ENCODE data around the gene SERPINA5. TPM values are rescaled to one million over a fixed set of nuclear protein-coding genes. Genes with fewer than 3 reads are reported as not detected.
A peak's percentile ranks its signal among the peaks of the same experiment; 100 is the strongest.

Gene SERPINA5
- total RNA-seq, 8 experiments from 2014 or later = 0.50 to 6.5 (median 1.6) TPM; not detected in 2

GRCh38 chr14:94560751-94561655 is 20.2 kb upstream of the SERPINA5 start, which contains the start of gene SERPINA4:
Gene SERPINA4 (plus strand): TSS chr14:94561442. CDS start chr14:94563483, 2,041 bp downstream.
- in situ Hi-C loops (cut with MboI; ENCODE audit: low pct_unique_long_range_greater_than_20kb in 2 of 9, low sequenced_read_pairs in 9 of 9, unreplicated experiment in 9 of 9) = no loop called here
- Histone ChIP-seq H3K4me3 (no peak within 1 kb of the TSS), H3K27ac (no peak within 1 kb of the TSS), H3K4me1 (replicated peaks in 1 of 2) (no peaks in the 10 kb centered on the region)
- 20 to 90% (median 43%) methylated on average over 1 to 7 of the region's 11 CpGs; no CpG with 5 or more reads in 3 of the 10 experiments for WGBS, 10 experiments
- ATAC-seq (replicated peaks in 6 of 8) = no peak

- no peak for ATAC-seq (replicated peaks in 6 of 8)
- in situ Hi-C loops (cut with MboI; ENCODE audit: low pct_unique_long_range_greater_than_20kb in 2 of 9, low sequenced_read_pairs in 9 of 9, unreplicated experiment in 9 of 9) = no loop called here
- 47 to 100% (median 70%) methylated on average over 1 to 5 of the region's 7 CpGs; no CpG with 5 or more reads in 5 of the 10 experiments for WGBS, 10 experiments
These were observed 19.6 kb upstream of the SERPINA5 start for GRCh38 chr14:94561656-94562010.

GRCh38 chr14:94562022-94562421 is 19.2 kb upstream of the SERPINA5 start:
- ATAC-seq (replicated peaks in 6 of 8) = no peak
- no peak overlapping the region for H3K4me3 ChIP-seq
- 41 to 100% (median 53%) methylated on average over 1 to 5 of the region's 5 CpGs; no CpG with 5 or more reads in 3 of the 10 experiments for WGBS, 10 experiments
- in situ Hi-C loops (cut with MboI; ENCODE audit: low pct_unique_long_range_greater_than_20kb in 2 of 9, low sequenced_read_pairs in 9 of 9, unreplicated experiment in 9 of 9) = no loop called here
- no peaks in the 10 kb centered on the region for H3K4me1 ChIP-seq (replicated peaks in 1 of 2)
- no peak overlapping the region for H3K27ac ChIP-seq

More at GRCh38 chr14:94561656-94562010, 19.6 kb upstream of the SERPINA5 start:
- Histone ChIP-seq H3K27ac (no peak overlapping the region), H3K4me3 (no peak overlapping the region), H3K4me1 (replicated peaks in 1 of 2) (no peaks in the 10 kb centered on the region)

GRCh38 chr14:94562941-94563883 is 18.0 kb upstream of the SERPINA5 start:
- in situ Hi-C loops (cut with MboI; ENCODE audit: low pct_unique_long_range_greater_than_20kb in 2 of 9, low sequenced_read_pairs in 9 of 9, unreplicated experiment in 9 of 9) = no loop called here
- no peak for ATAC-seq (replicated peaks in 6 of 8)
- 20 to 100% (median 73%) methylated on average over 1 to 8 of the region's 16 CpGs; no CpG with 5 or more reads in 4 of the 10 experiments for WGBS, 10 experiments

GRCh38 chr14:94564381-94564780 is 16.8 kb upstream of the SERPINA5 start:
- in situ Hi-C loops (cut with MboI; ENCODE audit: low pct_unique_long_range_greater_than_20kb in 2 of 9, low sequenced_read_pairs in 9 of 9, unreplicated experiment in 9 of 9) = no loop called here
- Histone ChIP-seq H3K27ac (no peak overlapping the region), H3K4me1 (replicated peaks in 1 of 2) (no peaks in the 10 kb centered on the region), H3K4me3 (no peak overlapping the region)
- no peak for ATAC-seq (replicated peaks in 6 of 8)

More at GRCh38 chr14:94562941-94563883, 18.0 kb upstream of the SERPINA5 start:
- no peak overlapping the region for H3K27ac ChIP-seq
- no peaks in the 10 kb centered on the region for H3K4me1 ChIP-seq (replicated peaks in 1 of 2)
- H3K4me3 ChIP-seq = no peak overlapping the region

DNA sequence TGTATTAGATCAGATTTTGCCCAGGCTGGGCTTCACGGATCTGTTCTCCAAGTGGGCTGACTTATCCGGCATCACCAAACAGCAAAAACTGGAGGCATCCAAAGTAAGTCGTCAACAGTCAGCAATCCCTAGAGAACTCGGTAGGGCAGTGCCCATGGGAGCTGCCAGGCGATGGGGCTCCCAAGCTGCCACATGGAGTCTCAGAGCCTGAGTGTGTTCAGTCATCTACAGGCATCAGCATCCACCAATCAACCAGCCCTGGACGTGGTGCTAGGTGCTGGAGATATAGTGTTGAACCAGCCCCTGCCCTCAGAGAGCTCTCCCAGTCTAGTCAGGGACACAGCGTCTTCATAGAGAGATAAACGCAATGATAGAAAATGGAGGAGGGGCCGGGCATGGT is 13.0 kb upstream of the SERPINA5 start:
- 48 to 92% (median 81%) methylated on average over 2 to 9 of the region's 9 CpGs; no CpG with 5 or more reads in 5 of the 10 experiments for WGBS, 10 experiments
- ATAC-seq (replicated peaks in 6 of 8) = no peak
- in situ Hi-C loops (cut with MboI; ENCODE audit: low pct_unique_long_range_greater_than_20kb in 2 of 9, low sequenced_read_pairs in 9 of 9, unreplicated experiment in 9 of 9) = no loop called here
- no peak overlapping the region for H3K27ac ChIP-seq
- no peak overlapping the region for H3K4me3 ChIP-seq
- H3K4me1 ChIP-seq (replicated peaks in 1 of 2) = no peaks in the 10 kb centered on the region

GRCh38 chr14:94569381-94570001 is 11.7 kb upstream of the SERPINA5 start:
- peaks cover 11 to 12% of the 10 kb centered on the region in 2 donors for H3K4me1 ChIP-seq (replicated peaks in 1 of 2)
- no peak for ATAC-seq (replicated peaks in 6 of 8)
- no peak overlapping the region for H3K27ac ChIP-seq
- 40 to 100% (median 88%) methylated on average over 1 to 8 of the region's 20 CpGs; no CpG with 5 or more reads in 3 of the 10 experiments for WGBS, 10 experiments
- no peak overlapping the region for H3K4me3 ChIP-seq
- in situ Hi-C loops (cut with MboI; ENCODE audit: low pct_unique_long_range_greater_than_20kb in 2 of 9, low sequenced_read_pairs in 9 of 9, unreplicated experiment in 9 of 9) = no loop called here

DNA sequence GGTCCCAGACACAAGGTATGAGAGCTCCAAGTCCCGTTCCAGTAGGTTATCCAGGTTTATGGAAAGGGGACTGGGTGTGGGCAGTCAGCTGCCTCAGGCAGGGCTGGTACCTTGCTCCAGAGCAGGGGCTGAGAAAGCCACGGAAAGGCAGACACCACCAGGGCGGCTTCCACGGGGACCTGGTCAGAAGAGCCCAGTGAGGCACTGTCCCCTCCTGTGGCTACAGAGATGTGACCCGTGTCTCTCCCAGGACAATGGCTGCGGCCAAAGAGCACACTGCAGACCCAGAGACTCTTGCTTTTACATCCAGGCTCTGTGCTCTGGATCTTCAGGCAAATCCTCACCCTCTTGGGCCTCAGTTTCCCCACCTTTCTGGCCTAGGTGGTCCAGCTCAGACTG is 11.2 kb upstream of the SERPINA5 start:
- ATAC-seq (replicated peaks in 6 of 8) = no peak
- in situ Hi-C loops (cut with MboI; ENCODE audit: low pct_unique_long_range_greater_than_20kb in 2 of 9, low sequenced_read_pairs in 9 of 9, unreplicated experiment in 9 of 9) = no loop called here
- 67% methylated on average over 2 of the region's 6 CpGs; no CpG with 5 or more reads in 9 of the 10 experiments for WGBS, 10 experiments

DNA sequence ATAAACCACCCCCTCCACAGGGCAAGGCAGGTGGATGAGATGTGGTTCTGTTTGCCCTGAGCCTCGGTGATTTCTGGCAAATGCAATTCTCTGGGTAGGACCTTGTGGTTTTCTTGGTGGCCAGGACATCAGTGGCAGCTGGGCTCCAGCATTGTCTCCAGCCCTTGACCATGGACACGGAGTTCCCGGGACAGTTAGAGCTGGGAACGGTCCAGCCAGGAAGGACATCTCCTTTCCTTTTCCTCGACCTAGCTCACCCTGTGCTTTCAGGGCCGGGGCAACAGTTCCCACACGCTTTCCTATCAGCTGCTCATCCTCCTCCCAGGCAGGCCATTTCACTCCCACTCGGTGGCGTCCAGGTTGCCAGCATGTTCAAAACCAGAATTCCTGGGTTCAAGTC is 10.8 kb upstream of the SERPINA5 start:
- H3K4me1 ChIP-seq (replicated peaks in 1 of 2) = peaks cover 13% of the 10 kb centered on the region in 2 donors
- H3K4me3 ChIP-seq = no peak overlapping the region
- in situ Hi-C loops (cut with MboI; ENCODE audit: low pct_unique_long_range_greater_than_20kb in 2 of 9, low sequenced_read_pairs in 9 of 9, unreplicated experiment in 9 of 9) = no loop called here
- no peak overlapping the region for H3K27ac ChIP-seq
- WGBS, 10 experiments = 64 to 100% methylated on average over 3 to 4 of the region's 9 CpGs; no CpG with 5 or more reads in 8 of the 10 experiments
- ATAC-seq (replicated peaks in 6 of 8) = no peak

More for the DNA sequence above, 11.2 kb upstream of the SERPINA5 start:
- Histone ChIP-seq H3K4me3 (no peak overlapping the region), H3K27ac (no peak overlapping the region), H3K4me1 (replicated peaks in 1 of 2) (peaks cover 13% of the 10 kb centered on the region in 2 donors)

- Histone ChIP-seq H3K4me1 (replicated peaks in 1 of 2) (peaks cover 13% of the 10 kb centered on the region in 2 donors), H3K4me3 (no peak overlapping the region), H3K27ac (no peak overlapping the region)
- 0 to 100% (median 100%) methylated on average over 1 to 3 of the region's 7 CpGs; no CpG with 5 or more reads in 3 of the 10 experiments for WGBS, 10 experiments
- in situ Hi-C loops (cut with MboI; ENCODE audit: low pct_unique_long_range_greater_than_20kb in 2 of 9, low sequenced_read_pairs in 9 of 9, unreplicated experiment in 9 of 9) = no loop called here
- no peak for ATAC-seq (replicated peaks in 6 of 8)
These were observed 9.8 kb upstream of the SERPINA5 start for GRCh38 chr14:94571395-94571794.

DNA sequence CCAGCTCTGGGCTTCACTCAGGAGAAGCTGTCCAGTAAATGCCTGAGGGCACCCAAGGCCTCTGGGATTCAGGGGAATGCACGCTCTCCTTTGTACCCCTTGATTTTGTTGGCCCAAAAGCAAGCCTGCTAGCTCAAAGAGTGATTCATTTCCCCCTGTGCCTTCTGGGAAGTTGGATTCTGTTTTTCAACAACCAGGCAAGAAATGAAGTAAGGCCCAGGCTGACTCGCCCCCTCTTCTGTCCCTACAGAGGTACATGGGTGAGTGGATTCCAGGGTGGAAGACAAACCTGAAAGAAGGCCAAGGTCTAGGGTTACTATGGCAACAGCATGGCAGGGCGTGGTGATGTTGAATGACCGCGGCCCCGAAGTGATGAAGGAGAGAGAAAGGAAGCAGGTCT is 9.3 kb upstream of the SERPINA5 start:
- peak in 1 of 8 experiments; percentile 24 for ATAC-seq (replicated peaks in 6 of 8)
- H3K4me1 ChIP-seq (replicated peaks in 1 of 2) = peaks cover 13% of the 10 kb centered on the region in 2 donors
- H3K27ac ChIP-seq = no peak overlapping the region
- no peak overlapping the region for H3K4me3 ChIP-seq
- 20 to 88% (median 77%) methylated on average over 1 to 6 of the region's 6 CpGs; no CpG with 5 or more reads in 4 of the 10 experiments for WGBS, 10 experiments
- in situ Hi-C loops (cut with MboI; ENCODE audit: low pct_unique_long_range_greater_than_20kb in 2 of 9, low sequenced_read_pairs in 9 of 9, unreplicated experiment in 9 of 9) = no loop called here

DNA sequence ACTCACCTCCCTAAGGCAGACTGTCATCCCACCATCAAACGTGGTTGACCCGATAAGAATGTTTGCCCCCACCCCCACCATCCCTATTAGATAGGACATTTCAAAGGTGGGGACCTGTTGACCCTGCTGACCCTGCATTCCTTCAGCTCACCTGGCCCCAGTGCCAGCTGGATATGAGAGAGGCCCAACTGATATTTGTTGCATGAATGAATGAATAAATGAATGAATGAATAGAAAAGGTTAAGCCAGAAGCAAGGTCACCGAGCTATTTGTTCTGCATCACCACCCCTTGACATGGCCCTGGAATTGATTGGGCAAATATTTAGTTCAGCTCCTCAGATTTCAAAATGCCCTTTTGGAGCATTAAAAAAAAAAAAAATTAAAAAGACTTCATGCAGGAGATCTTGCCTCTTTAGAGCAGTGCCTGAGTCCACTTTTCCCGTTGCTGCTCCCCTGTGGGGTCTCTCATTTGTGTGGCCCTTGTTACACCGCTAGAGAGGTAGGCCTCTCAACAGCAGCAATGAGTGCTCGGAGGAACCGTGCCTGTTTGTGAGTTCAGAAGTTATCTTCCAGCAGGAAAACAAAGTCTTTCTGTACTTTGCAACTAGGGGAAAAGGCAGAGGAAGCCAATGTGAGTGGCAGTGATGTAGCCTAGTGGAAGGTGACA is 8.5 kb upstream of the SERPINA5 start:
- Histone ChIP-seq H3K4me3 (no peak overlapping the region), H3K27ac (no peak overlapping the region), H3K4me1 (replicated peaks in 1 of 2) (peaks cover 13% of the 10 kb centered on the region in 2 donors)
- no peak for ATAC-seq (replicated peaks in 6 of 8)
- 33 to 100% (median 82%) methylated on average over 1 to 6 of the region's 7 CpGs; no CpG with 5 or more reads in 2 of the 10 experiments for WGBS, 10 experiments
- in situ Hi-C loops (cut with MboI; ENCODE audit: low pct_unique_long_range_greater_than_20kb in 2 of 9, low sequenced_read_pairs in 9 of 9, unreplicated experiment in 9 of 9) = no loop called here

Measured in motor neuron (in vitro differentiated cells).